H9 (cell line): ENCODE data around the gene DGKD. TPM values are rescaled to one million over a fixed set of nuclear protein-coding genes. Genes with fewer than 3 reads are reported as not detected.

Source experiments
- DNase-seq: peaks from one replicate; pipeline ENCODE4 v3.0.0-alpha.2; 2017
- H2AFZ ChIP-seq: one replicate; pipeline ENCODE4 v1.6.1; 2013; ENCODE audit warnings: mild to moderate bottlenecking, low read length, control low read depth, moderate library complexity
- H2AK5ac ChIP-seq: 2 replicates; pipeline ENCODE4 v1.6.1; 2013; ENCODE audit warnings: low read length, control low read depth, mixed read lengths; ENCODE audit not compliant: insufficient read length
- H2BK120ac ChIP-seq: one replicate; pipeline ENCODE4 v1.6.1; 2013; ENCODE audit warnings: low read depth, mild to moderate bottlenecking, low read length, control low read depth, inconsistent platforms; ENCODE audit not compliant: poor library complexity, severe bottlenecking
- H2BK12ac ChIP-seq: 2 replicates; pipeline ENCODE4 v1.6.1; 2013; ENCODE audit warnings: low read length, control low read depth, mixed read lengths, low read depth; ENCODE audit not compliant: insufficient read length
- H2BK15ac ChIP-seq: 2 replicates; pipeline ENCODE4 v1.6.1; 2013; ENCODE audit warnings: low read depth, low read length, control low read depth
- H2BK20ac ChIP-seq: one replicate; pipeline ENCODE4 v1.6.1; 2013; ENCODE audit warnings: low read depth, mild to moderate bottlenecking, low read length, control low read depth, inconsistent platforms; ENCODE audit not compliant: poor library complexity, severe bottlenecking
- H2BK5ac ChIP-seq: 2 replicates; pipeline ENCODE4 v1.6.1; 2013; ENCODE audit warnings: low read length, control low read depth, mixed read lengths; ENCODE audit not compliant: insufficient read length
- H3K14ac ChIP-seq: 2 replicates; pipeline ENCODE4 v1.6.1; 2013; ENCODE audit warnings: low read length, control low read depth; ENCODE audit not compliant: insufficient read depth
- H3K18ac ChIP-seq: 2 replicates; pipeline ENCODE4 v1.6.1; 2013; ENCODE audit warnings: low read depth, mild to moderate bottlenecking, mixed read lengths, low read length, control low read depth; ENCODE audit not compliant: insufficient read length
- H3K23ac ChIP-seq: 2 replicates; pipeline ENCODE4 v1.6.1; 2013; ENCODE audit warnings: low read length, control low read depth, mixed read lengths, low read depth; ENCODE audit not compliant: insufficient read length
- H3K23me2 ChIP-seq: 2 replicates; pipeline ENCODE4 v1.6.1; 2013; ENCODE audit warnings: low read depth, mild to moderate bottlenecking, mixed read lengths, low read length, control low read depth; ENCODE audit not compliant: insufficient read length, poor library complexity, severe bottlenecking
- H3K27ac ChIP-seq: 2 replicates; pipeline ENCODE4 v1.5.1; 2013; ENCODE audit warnings: low read length, control low read depth, mixed read lengths, low read depth; ENCODE audit not compliant: insufficient read length
- H3K27me3 ChIP-seq: 2 replicates; pipeline ENCODE4 v1.6.1; 2013; ENCODE audit warnings: low read length, control low read depth, inconsistent platforms; ENCODE audit not compliant: insufficient read depth
- H3K4ac ChIP-seq: 2 replicates; pipeline ENCODE4 v1.6.1; 2013; ENCODE audit warnings: low read depth, mild to moderate bottlenecking, control low read depth, inconsistent platforms, low read length, moderate library complexity
- H3K4me1 ChIP-seq: 2 replicates; pipeline ENCODE4 v1.6.1; 2013; ENCODE audit warnings: low read length, control low read depth, inconsistent platforms; ENCODE audit not compliant: insufficient read depth
- H3K4me2 ChIP-seq: 2 replicates; pipeline ENCODE4 v1.6.1; 2013; ENCODE audit warnings: low read length, control low read depth, mixed read lengths; ENCODE audit not compliant: insufficient read length, insufficient read depth
- H3K56ac ChIP-seq: 2 replicates; pipeline ENCODE4 v1.6.1; 2013; ENCODE audit warnings: low read depth, mild to moderate bottlenecking, mixed read lengths, low read length, control low read depth; ENCODE audit not compliant: insufficient read length
- H3K79me1 ChIP-seq: 2 replicates; pipeline ENCODE4 v1.6.1; 2013; ENCODE audit warnings: low read depth, mild to moderate bottlenecking, moderate library complexity, low read length, control low read depth, inconsistent platforms; ENCODE audit not compliant: insufficient read depth, poor library complexity, severe bottlenecking
- H3K79me2 ChIP-seq: 2 replicates; pipeline ENCODE4 v1.6.1; 2013; ENCODE audit warnings: low read length, control low read depth, inconsistent platforms; ENCODE audit not compliant: insufficient read depth
- H3K9ac ChIP-seq: 2 replicates; pipeline ENCODE4 v1.6.1; 2013; ENCODE audit warnings: low read length, control low read depth, mixed read lengths; ENCODE audit not compliant: insufficient read length; ENCODE audit errors: extremely low read depth
- H3K9me3 ChIP-seq: one replicate; pipeline ENCODE4 v1.6.1; 2013; ENCODE audit warnings: low read depth, low read length, inconsistent platforms; ENCODE audit not compliant: control insufficient read depth
- H3T11ph ChIP-seq: one replicate; pipeline ENCODE4 v1.6.1; 2013; ENCODE audit warnings: mild to moderate bottlenecking, low read length, control low read depth, inconsistent platforms
- H4K20me1 ChIP-seq: one replicate; pipeline ENCODE4 v1.6.1; 2013; ENCODE audit not compliant: control insufficient read depth, insufficient read length, insufficient read depth
- H4K5ac ChIP-seq: 2 replicates; pipeline ENCODE4 v1.6.1; 2013; ENCODE audit warnings: low read depth, mild to moderate bottlenecking, mixed read lengths, low read length, control low read depth; ENCODE audit not compliant: insufficient read length
- H4K8ac ChIP-seq: replicated peaks from 2 replicates; pipeline ENCODE4 v1.6.1; 2013; ENCODE audit warnings: low read length, control low read depth, mixed read lengths, low read depth; ENCODE audit not compliant: insufficient read length
- H4K91ac ChIP-seq: 2 replicates; pipeline ENCODE4 v1.6.1; 2013; ENCODE audit warnings: low read depth, mild to moderate bottlenecking, moderate library complexity, mixed read lengths, low read length, control low read depth; ENCODE audit not compliant: insufficient read length
- H3K27ac Mint-ChIP-seq, 3 experiments: 2 replicates in 2 of 3; 3 replicates in 1 of 3; pipeline ENCODE4 v1.8.0; 2020 to 2021; ENCODE audit warnings: mixed read lengths in 3 of 3, mild to moderate bottlenecking in 1 of 3, moderate library complexity in 1 of 3
- H3K27me3 Mint-ChIP-seq: 2 replicates; pipeline ENCODE4 v1.8.0; 2021; ENCODE audit warnings: low read depth, mild to moderate bottlenecking, moderate library complexity, mixed read lengths
- H3K36me3 Mint-ChIP-seq, 3 experiments: 2 replicates in 2 of 3; 3 replicates in 1 of 3; pipeline ENCODE4 v1.8.0; 2020 to 2021; ENCODE audit warnings: low read depth in 3 of 3, mixed read lengths in 3 of 3; ENCODE audit not compliant: insufficient read depth in 1 of 3
- H3K4me1 Mint-ChIP-seq, 2 experiments: 2 replicates each; pipeline ENCODE4 v1.8.0; 2020; ENCODE audit warnings: mixed read lengths in 2 of 2
- H3K4me3 Mint-ChIP-seq, 2 experiments: 2 replicates in 1 of 2; 3 replicates in 1 of 2; pipeline ENCODE4 v1.8.0; 2020 to 2021; ENCODE audit warnings: mild to moderate bottlenecking in 2 of 2, mixed read lengths in 2 of 2, moderate library complexity in 1 of 2
- H3K9me3 Mint-ChIP-seq, 2 experiments: 2 replicates in 1 of 2; 3 replicates in 1 of 2; pipeline ENCODE4 v1.8.0; 2020; ENCODE audit warnings: mild to moderate bottlenecking in 2 of 2, mixed read lengths in 2 of 2, moderate library complexity in 1 of 2
- CTCF ChIP-seq: fragments of 200-600 bp; sonication (generic); conservative IDR thresholded peaks from 3 replicates; pipeline ENCODE4 v1.8.0; 2021; ENCODE audit warnings: antibody characterized with exemption, mild to moderate bottlenecking
- WGBS: extraction: QIAGEN DNeasy Blood & Tissue Kit; methylation state at CpG from one replicate; pipeline ENCODE4 v1.1.7; 2013; ENCODE audit warnings: missing lambda C conversion rate, low lambda C conversion rate, mixed read lengths; ENCODE audit not compliant: insufficient read length; ENCODE audit errors: extremely low coverage; 5-methylcytosine and 5-hydroxymethylcytosine counted together
- total RNA-seq: library from RNA; stranded (reverse); gene quantifications from 2 replicates; pipeline ENCODE4 v1.2.1, GENCODE V29; 2021

Gene DGKD
- total RNA-seq, 1 experiment from 2014 or later, result 20.7 TPM

- Histone ChIP-seq H3K18ac (no peak within 1 kb of the TSS), H4K8ac (no peak within 1 kb of the TSS), H3K79me2 (no peaks in the 10 kb centered on the region), H3K79me1 (no peaks in the 10 kb centered on the region), H2BK120ac (no peak within 1 kb of the TSS), H3K23me2 (no peaks in the 10 kb centered on the region), H3K9ac (no peak within 1 kb of the TSS), H2BK5ac (no peak within 1 kb of the TSS), H2BK20ac (no peak within 1 kb of the TSS), H3K4me2 (no peak within 1 kb of the TSS), H2AFZ (no peak within 1 kb of the TSS), H3K4ac (no peak within 1 kb of the TSS), H2BK12ac (no peak within 1 kb of the TSS), H3T11ph (no peak within 1 kb of the TSS), H3K9me3 (no peaks in the 10 kb centered on the region), H2AK5ac (no peak within 1 kb of the TSS), H3K14ac (no peak within 1 kb of the TSS), H3K27me3 (no peaks in the 10 kb centered on the region), H4K5ac (no peak within 1 kb of the TSS), H3K23ac (no peak within 1 kb of the TSS), H2BK15ac (no peak within 1 kb of the TSS), H4K20me1 (no peaks in the 10 kb centered on the region), H3K4me1 (no peaks in the 10 kb centered on the region), H3K27ac (no peak within 1 kb of the TSS), H3K56ac (no peak within 1 kb of the TSS), H4K91ac (no peak within 1 kb of the TSS)
- Mint-ChIP-seq H3K36me3 (no peaks in the 10 kb centered on the region), H3K4me1 (0 out of 4 replicates have a peak, but pooled peaks cover 0 to 3% of the 10 kb centered on the region in 2 experiments), H3K27me3 (peaks cover 16% of the 10 kb centered on the region), H3K27ac (peak within 1 kb of the TSS in 1 of 3 experiments; percentile 93; a peak in 3 of 7 replicates), H3K4me3 (no peak within 1 kb of the TSS), H3K9me3 (no peaks in the 10 kb centered on the region; a peak in 1 of 5 replicates)
- DNase-seq, result no peak
- WGBS, result no CpG with 5 or more reads among the region's 7 CpGs
- TF ChIP-seq CTCF, result peak; percentile 25; the same call in 1 of the 3 replicates
Observed at GRCh38 chr2:233307565-233307964, 46.7 kb upstream of the DGKD start, which contains the start of gene SAG. TSS of gene SAG (plus strand) at chr2:233307816. CDS start at chr2:233309190, 1,374 bp downstream.
